Transverse colon (tissue), 4 donors: Measurements from ENCODE around the gene LMAN1L. TPM values are rescaled to one million over a fixed set of nuclear protein-coding genes. Genes with fewer than 3 reads are reported as not detected.

ENCODE experiments used
- DNase-seq: peaks from one replicate; pipeline ENCODE4 v3.0.0-alpha.2; 2019
- H3K27ac ChIP-seq, 4 donors: fragments of 200-600 bp; sonication (generic); 2 replicates each; pipeline ENCODE4 v1.5.1; 2016 to 2018; ENCODE audit warnings: inconsistent platforms in 4 of 4
- H3K27me3 ChIP-seq: fragments of 200-600 bp; sonication (generic); 2 replicates; pipeline ENCODE4 v1.5.1; 2017; ENCODE audit warnings: inconsistent platforms
- H3K36me3 ChIP-seq, 4 donors: fragments of 200-600 bp; sonication (generic); 2 replicates each; pipeline ENCODE4 v1.5.1; 2017 to 2019; ENCODE audit warnings: inconsistent platforms in 4 of 4
- H3K4me1 ChIP-seq, 4 donors: fragments of 200-600 bp; sonication (generic); 2 replicates each; pipeline ENCODE4 v1.5.1; 2017 to 2020; ENCODE audit warnings: inconsistent platforms in 4 of 4
- H3K4me3 ChIP-seq, 4 donors: fragments of 200-600 bp; sonication (generic); 1 replicate in 1 of 4; 2 replicates in 3 of 4; pipeline versions ENCODE4 v1.5.1 to v1.6.1; 2017 to 2019; ENCODE audit warnings: inconsistent platforms in 4 of 4
- H3K9me3 ChIP-seq, 2 donors: fragments of 200-600 bp; sonication (generic); 2 replicates each; pipeline ENCODE4 v1.5.1; 2017 to 2019; ENCODE audit warnings: inconsistent platforms in 2 of 2
- CTCF ChIP-seq, 5 experiments: fragments of 200-600 bp in 3 of 5; fragments of 450-650 bp in 2 of 5; sonication (generic) in 3 of 5; IDR thresholded peaks; 1 replicate in 2 of 5; 2 replicates in 3 of 5; pipeline ENCODE4 v1.5.1; 2016 to 2017; ENCODE audit warnings: antibody characterized with exemption in 5 of 5, inconsistent platforms in 3 of 5, mild to moderate bottlenecking in 2 of 5, moderate library complexity in 1 of 5
- EP300 ChIP-seq: sonication (generic); formaldehyde crosslinking; IDR thresholded peaks from one replicate; pipeline ENCODE4 v1.6.1; 2017; ENCODE audit warnings: antibody characterized with exemption, low read depth
- POLR2A ChIP-seq: fragments of 450-650 bp; IDR thresholded peaks from one replicate; pipeline ENCODE4 v1.6.1; 2016; ENCODE audit warnings: antibody characterized with exemption, mild to moderate bottlenecking, moderate library complexity
- POLR2AphosphoS5 ChIP-seq, 3 donors: sonication (generic); formaldehyde crosslinking; IDR thresholded peaks; one replicate each; pipeline ENCODE4 v1.6.1; 2016; ENCODE audit warnings: antibody characterized with exemption in 3 of 3
- WGBS, 2 donors: methylation state at CpG; one replicate each; pipeline ENCODE4 v1.1.5; 2018; ENCODE audit warnings: low coverage in 1 of 2; 5-methylcytosine and 5-hydroxymethylcytosine counted together
- in situ Hi-C, 4 donors: fragments of 200-750 bp; cut with MboI; loops; one replicate each; pipeline versions ENCODE4 v1.15.0 to v1.15.1; 2017; ENCODE audit warnings: low sequenced_read_pairs in 3 of 4, low pct_ligation_motif_present in 1 of 4, low pct_unique_long_range_greater_than_20kb in 1 of 4
- intact Hi-C: fragments of 100-400 bp; cut with DNase I; formaldehyde crosslinking; loops from one replicate; pipeline ENCODE4 v1.15.1; 2023; ENCODE audit warnings: low total_unique reads
- total RNA-seq, 4 donors: library from RNA; depleted of rRNA; stranded (reverse); fragments of >200 nt; gene quantifications; one replicate each; pipeline ENCODE4 v1.1.0, GENCODE V29; 2016

LMAN1L gene
- total RNA-seq, 4 donors from 2014 or later, result 20.2 TPM; not detected in 3

- Histone ChIP-seq H3K4me3 (peak overlapping the region in 1 of 4 donors; percentile 82), H3K27me3 (no peaks in the 10 kb centered on the region), H3K36me3 (no peaks in the 10 kb centered on the region), H3K27ac (peak overlapping the region; percentile 91 to 96 (median 94)), H3K4me1 (peaks cover 53 to 76% (median 70%) of the 10 kb centered on the region in 4 donors), H3K9me3 (no peaks in the 10 kb centered on the region)
- no peak for DNase-seq
- intact Hi-C loops, result no loop called here
- in situ Hi-C loops, result no loop called here
- WGBS, 2 donors, result 8 to 21% methylated on average over 4 to 6 of the region's 6 CpGs
- TF ChIP-seq POLR2AphosphoS5 (IDR thresholded peaks at IDR 0.05), result no peak
- no peak for TF ChIP-seq EP300
- no peak for TF ChIP-seq CTCF (IDR thresholded peaks at IDR 0.05)
- TF ChIP-seq POLR2A, result no peak
Observed at GRCh38 chr15:74870436-74871215, 58.0 kb downstream of the LMAN1L start.

- Histone ChIP-seq H3K27me3 (no peaks in the 10 kb centered on the region), H3K36me3 (no peaks in the 10 kb centered on the region), H3K4me1 (peaks cover 40 to 57% (median 49%) of the 10 kb centered on the region in 4 donors), H3K4me3 (peak overlapping the region; percentile 44 to 82 (median 52)), H3K9me3 (no peaks in the 10 kb centered on the region), H3K27ac (peak overlapping the region; percentile 91 to 96 (median 94))
- TF ChIP-seq EP300 (no peak), POLR2AphosphoS5 (IDR thresholded peaks at IDR 0.05) (no peak), POLR2A (no peak), CTCF (IDR thresholded peaks at IDR 0.05) (no peak)
- intact Hi-C loops, result no loop called here
- DNase-seq, result no peak
- 0% methylated on average over 11 of the region's 11 CpGs; no CpG with 5 or more reads in 1 of the 2 donors for WGBS, 2 donors
- in situ Hi-C loops, result no loop called here
Observed at GRCh38 chr15:74872702-74873035, 60.0 kb downstream of the LMAN1L start.

GRCh38 chr15:74873036-74873755, 60.6 kb downstream of the LMAN1L start, which contains the start of gene SCAMP2:
TSS of gene SCAMP2 (minus strand) at chr15:74873365. CDS start at chr15:74873255, 110 bp downstream.
- H3K27me3 ChIP-seq, result no peaks in the 10 kb centered on the region
- peak within 1 kb of the TSS; percentile 44 to 82 (median 52) for H3K4me3 ChIP-seq
- intact Hi-C loops (no loop called here), in situ Hi-C loops (no loop called here)
- peak within 1 kb of the TSS; percentile 91 to 96 (median 94) for H3K27ac ChIP-seq
- TF ChIP-seq POLR2A (peak; percentile 92), CTCF (IDR thresholded peaks at IDR 0.05) (no peak), POLR2AphosphoS5 (IDR thresholded peaks at IDR 0.05) (peak; percentile 76 to 95 (median 93))
- H3K36me3 ChIP-seq, result no peaks in the 10 kb centered on the region
- peak; percentile 95 for DNase-seq
- WGBS, 2 donors, result 0% methylated on average over 40 of the region's 52 CpGs; no CpG with 5 or more reads in 1 of the 2 donors
- no peaks in the 10 kb centered on the region for H3K9me3 ChIP-seq
- H3K4me1 ChIP-seq, result peaks cover 39 to 51% (median 45%) of the 10 kb centered on the region in 4 donors

- 19 to 100% methylated on average over 1 to 12 of the region's 16 CpGs for WGBS, 2 donors
- DNase-seq, result peak; percentile 48
- Histone ChIP-seq H3K4me1 (peaks cover 32 to 44% (median 38%) of the 10 kb centered on the region in 4 donors), H3K36me3 (no peaks in the 10 kb centered on the region), H3K27ac (peak overlapping the region; percentile 91 to 96 (median 94)), H3K27me3 (no peaks in the 10 kb centered on the region), H3K4me3 (peak overlapping the region; percentile 44 to 82 (median 52)), H3K9me3 (no peaks in the 10 kb centered on the region)
- in situ Hi-C loops, result no loop called here
- TF ChIP-seq CTCF (IDR thresholded peaks at IDR 0.05) (peak in 2 of 5 experiments; percentile 9 to 17), POLR2AphosphoS5 (IDR thresholded peaks at IDR 0.05) (no peak)
- intact Hi-C loops, result no loop called here
Observed at GRCh38 chr15:74873756-74874424, 61.3 kb downstream of the LMAN1L start.
